ENCODE data around the gene KRT83. TPM values are rescaled to one million over a fixed set of nuclear protein-coding genes. Genes with fewer than 3 reads are reported as not detected.

Gene KRT83
- total and polyA plus RNA-seq, 8 donors: not detected

DNA sequence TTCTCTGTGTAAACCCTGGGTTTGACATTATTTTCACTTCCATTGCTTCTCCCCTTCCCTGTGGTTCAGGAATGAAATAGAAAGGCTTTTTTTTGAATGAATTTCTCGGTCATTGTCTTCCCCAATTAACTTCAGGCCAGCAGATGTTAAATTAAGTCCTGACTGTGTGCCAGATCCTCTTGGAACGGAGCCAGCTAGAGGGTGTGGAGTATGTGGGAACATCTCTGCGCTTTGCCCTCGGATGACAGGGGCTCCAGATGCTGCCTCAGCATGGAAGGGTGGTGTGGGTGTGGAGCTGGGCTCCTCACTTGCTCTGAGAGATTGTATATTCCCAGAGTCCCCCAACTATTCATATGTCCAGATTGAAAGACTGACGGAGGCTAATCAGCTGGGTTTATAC is 33.0 kb upstream of the KRT83 start:
- DNase-seq (no peak), FAIRE-seq (no peak), ATAC-seq (no peak)
- no peaks in the 10 kb centered on the region for H3K27me3 ChIP-seq
- no peaks in the 10 kb centered on the region for H3K36me3 ChIP-seq
- intact Hi-C loops (cut with DNase I): no loop called here
- 44 to 47% methylated on average over 5 of the region's 5 CpGs for WGBS, 2 donors
- no peak overlapping the region for H3K27ac ChIP-seq
- H3K9me3 ChIP-seq: no peaks in the 10 kb centered on the region
- peaks cover 0 to 4% (median 0%) of the 10 kb centered on the region in 3 donors for H3K4me1 ChIP-seq
- no peak overlapping the region for H3K4me3 ChIP-seq
- no peak for TF ChIP-seq CTCF (IDR thresholded peaks at IDR 0.05)

- ATAC-seq: no peak
- Histone ChIP-seq H3K4me1 (peaks cover 0 to 4% (median 0%) of the 10 kb centered on the region in 3 donors), H3K9me3 (no peaks in the 10 kb centered on the region), H3K4me3 (no peak overlapping the region), H3K27me3 (no peaks in the 10 kb centered on the region), H3K27ac (no peak overlapping the region), H3K36me3 (no peaks in the 10 kb centered on the region)
- TF ChIP-seq CTCF (IDR thresholded peaks at IDR 0.05): no peak
- no peak for DNase-seq
- intact Hi-C loops (cut with DNase I): no loop called here
- WGBS, 2 donors: 69 to 75% methylated on average over 3 of the region's 3 CpGs
- FAIRE-seq: no peak
Observed at GRCh38 chr12:52353766-52354165, 32.6 kb upstream of the KRT83 start.

GRCh38 chr12:52352951-52353350 is 31.8 kb upstream of the KRT83 start:
- WGBS, 2 donors: 95 to 97% methylated on average over 2 of the region's 2 CpGs
- DNase-seq (no peak), ATAC-seq (no peak), FAIRE-seq (no peak)
- Histone ChIP-seq H3K9me3 (no peaks in the 10 kb centered on the region), H3K27me3 (no peaks in the 10 kb centered on the region), H3K27ac (no peak overlapping the region), H3K4me3 (no peak overlapping the region), H3K4me1 (peaks cover 4 to 8% (median 5%) of the 10 kb centered on the region in 3 donors), H3K36me3 (no peaks in the 10 kb centered on the region)
- intact Hi-C loops (cut with DNase I): no loop called here
- no peak for TF ChIP-seq CTCF (IDR thresholded peaks at IDR 0.05)

DNA sequence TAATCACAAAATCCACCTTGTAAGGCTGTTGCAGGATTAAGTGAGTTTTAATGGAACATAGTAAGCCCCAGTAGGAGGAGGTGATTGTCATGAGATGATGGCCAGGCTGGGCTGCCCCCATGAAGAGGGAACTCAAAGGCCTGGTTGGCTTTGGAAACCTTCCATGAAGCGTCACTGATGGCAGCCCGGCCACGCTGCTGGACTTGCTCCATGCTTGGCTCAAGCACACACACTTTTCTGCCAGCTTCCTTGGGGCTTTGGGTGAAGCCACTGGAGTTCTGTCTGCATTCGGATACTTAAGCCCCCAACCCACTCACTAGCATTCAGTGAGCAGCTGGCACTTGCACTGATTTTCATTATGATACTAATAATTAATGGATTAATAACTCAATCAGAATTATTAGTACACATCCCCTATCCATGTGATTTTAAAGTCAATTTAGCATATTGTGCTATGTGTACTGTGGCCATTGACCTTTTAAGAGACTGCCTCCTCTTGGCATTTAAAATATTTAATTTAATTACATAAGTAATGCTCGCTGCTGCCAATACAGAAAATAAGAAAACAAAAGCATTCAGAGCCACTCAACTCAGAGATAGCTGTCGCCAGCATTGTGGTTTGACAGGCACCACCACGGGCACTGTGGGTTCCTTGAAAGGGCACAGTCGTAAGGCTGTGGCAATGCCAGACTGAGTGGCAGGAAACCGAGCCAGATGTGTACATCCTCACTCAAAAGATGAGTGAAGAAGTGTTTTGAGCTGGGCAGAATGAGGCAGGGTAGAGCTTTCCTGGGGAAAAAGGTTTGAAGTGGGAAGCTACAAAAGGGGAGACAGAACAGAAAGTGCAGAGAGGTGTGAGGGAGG is 30.2 kb upstream of the KRT83 start:
- no peak for TF ChIP-seq CTCF (IDR thresholded peaks at IDR 0.05)
- no peaks in the 10 kb centered on the region for H3K27me3 ChIP-seq
- 21% methylated on average over 9 of the region's 9 CpGs for WGBS, 2 donors
- H3K27ac ChIP-seq: no peak overlapping the region
- no peaks in the 10 kb centered on the region for H3K9me3 ChIP-seq
- intact Hi-C loops (cut with DNase I): no loop called here
- FAIRE-seq: no peak
- peak in 4 of 6 donors; percentile 39 to 83 (median 68) for DNase-seq
- no peaks in the 10 kb centered on the region for H3K36me3 ChIP-seq
- ATAC-seq: peak; percentile 20 to 65 (median 46)
- H3K4me1 ChIP-seq: peaks cover 8 to 15% (median 12%) of the 10 kb centered on the region in 3 donors
- no peak overlapping the region for H3K4me3 ChIP-seq

DNA sequence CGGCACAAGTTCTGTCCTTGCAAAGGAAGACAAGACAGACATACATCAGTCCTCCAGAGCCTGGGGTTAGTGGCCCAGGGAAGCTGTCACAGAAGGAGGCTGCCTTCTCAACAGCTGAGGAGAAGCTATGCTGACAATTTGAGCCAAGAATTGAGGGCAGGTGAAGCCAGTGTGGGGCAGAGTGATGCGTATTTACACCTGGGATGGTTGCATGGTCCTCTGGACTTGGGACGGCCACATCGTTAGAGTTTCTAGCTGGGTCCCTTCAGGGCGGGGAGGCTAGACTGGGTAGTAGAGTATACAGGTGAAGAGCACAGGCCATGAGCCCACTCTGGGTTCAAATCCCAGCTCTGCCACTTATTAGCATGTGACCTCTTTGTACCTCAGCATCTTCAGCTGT is 29.6 kb upstream of the KRT83 start:
- H3K27ac ChIP-seq: no peak overlapping the region
- no peak for ATAC-seq

More for the DNA sequence above, 29.6 kb upstream of the KRT83 start:
- TF ChIP-seq CTCF (IDR thresholded peaks at IDR 0.05): no peak
- FAIRE-seq (no peak), DNase-seq (no peak)
- Histone ChIP-seq H3K36me3 (no peaks in the 10 kb centered on the region), H3K4me3 (no peak overlapping the region), H3K9me3 (no peaks in the 10 kb centered on the region), H3K27me3 (no peaks in the 10 kb centered on the region), H3K4me1 (peaks cover 14 to 21% (median 19%) of the 10 kb centered on the region in 3 donors)
- intact Hi-C loops (cut with DNase I): no loop called here
- 95 to 99% methylated on average over 5 of the region's 5 CpGs for WGBS, 2 donors
